GM21367 (cell line): Measurements from ENCODE around the gene LSM10.

Experiments
- ATAC-seq: cut with Tn5 transposase; IDR thresholded peaks from one replicate; pipeline ENCODE4 v1.9.1; 2021; ENCODE audit not compliant: unreplicated experiment

Gene LSM10

GRCh38 chr1:36385410-36386264 lies 12.1 kb downstream of the LSM10 start, which contains the start of gene STK40:
Gene STK40 (minus strand): TSS chr1:36385924. CDS start chr1:36361332, 24,592 bp downstream.
- peak; percentile 70 for ATAC-seq

GRCh38 chr1:36384542-36385409 lies 12.9 kb downstream of the LSM10 start:
- ATAC-seq = no peak

GRCh38 chr1:36383240-36383639 lies 14.5 kb downstream of the LSM10 start:
- no peak for ATAC-seq

GRCh38 chr1:36382669-36383068 lies 15.0 kb downstream of the LSM10 start:
- no peak for ATAC-seq

GRCh38 chr1:36382231-36382630 lies 15.5 kb downstream of the LSM10 start:
- no peak for ATAC-seq

- no peak for ATAC-seq
Observed at GRCh38 chr1:36381405-36381804, 16.3 kb downstream of the LSM10 start.

GRCh38 chr1:36380782-36381181 lies 16.9 kb downstream of the LSM10 start:
- no peak for ATAC-seq

GRCh38 chr1:36380143-36380619 lies 17.5 kb downstream of the LSM10 start:
- no peak for ATAC-seq

GRCh38 chr1:36377791-36378492 lies 19.8 kb downstream of the LSM10 start:
- ATAC-seq = no peak

- no peak for ATAC-seq
Observed at GRCh38 chr1:36372617-36373016, 25.1 kb downstream of the LSM10 start.

GRCh38 chr1:36369061-36369861 lies 28.4 kb downstream of the LSM10 start:
- ATAC-seq = no peak

GRCh38 chr1:36367798-36368197 lies 29.9 kb downstream of the LSM10 start:
- no peak for ATAC-seq

GRCh38 chr1:36367066-36367465 lies 30.6 kb downstream of the LSM10 start:
- no peak for ATAC-seq

GRCh38 chr1:36366091-36366661 lies 31.5 kb downstream of the LSM10 start:
- no peak for ATAC-seq

GRCh38 chr1:36365381-36365780 lies 32.3 kb downstream of the LSM10 start:
- no peak for ATAC-seq

GRCh38 chr1:36359911-36360550 lies 37.7 kb downstream of the LSM10 start:
- no peak for ATAC-seq

GRCh38 chr1:36359383-36359782 lies 38.3 kb downstream of the LSM10 start:
- no peak for ATAC-seq

- ATAC-seq = no peak
Observed at GRCh38 chr1:36358514-36359084, 39.1 kb downstream of the LSM10 start.

- no peak for ATAC-seq
Observed at GRCh38 chr1:36355811-36356210, 41.9 kb downstream of the LSM10 start.
